ENCODE data around the gene GASK1B. TPM values are rescaled to one million over a fixed set of nuclear protein-coding genes. Genes with fewer than 3 reads are reported as not detected.

The GASK1B gene
- total and polyA plus RNA-seq, 11 donors, result 10.0 to 108 (median 66.1) TPM

DNA sequence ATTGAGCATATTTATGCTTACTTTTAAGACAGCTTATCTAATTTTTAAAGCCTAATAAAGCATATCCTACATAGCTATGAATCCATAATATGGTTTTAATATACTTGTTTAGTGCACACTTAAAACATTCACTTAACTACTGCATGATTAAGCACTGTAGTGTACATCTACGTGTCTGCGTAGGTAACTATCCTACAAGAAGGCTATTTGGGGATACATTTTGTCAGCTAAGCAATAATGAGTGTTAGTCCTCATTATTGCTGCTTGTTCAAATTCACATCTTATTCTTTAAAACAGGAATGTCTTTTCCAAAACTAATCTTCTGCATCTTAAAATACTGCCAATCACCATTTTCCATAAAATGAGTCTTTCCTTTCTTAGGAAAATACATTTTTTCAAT lies 38.6 kb downstream of the GASK1B start:
- DNase-seq (no peak), ATAC-seq (no peak)
- peaks cover 0 to 59% (median 37%) of the 10 kb centered on the region in 12 donors for H3K4me1 ChIP-seq
- no peak overlapping the region for H3K27ac ChIP-seq
- no peaks in the 10 kb centered on the region for H3K27me3 ChIP-seq
- WGBS, 4 donors, result 46 to 48% (median 46%) methylated on average over 2 of the region's 2 CpGs
- intact Hi-C loops (cut with DNase I), result loop anchor here in 1 of 10 donors (5.0 kb wide), 1 partner anchor 33 kb away; no protein-coding TSS in a partner anchor
- H3K9me3 ChIP-seq, result no peaks in the 10 kb centered on the region
- H3K36me3 ChIP-seq, result peaks cover 0 to 18% (median 14%) of the 10 kb centered on the region in 9 donors
- H3K4me3 ChIP-seq, result no peak overlapping the region
- TF ChIP-seq POLR2A (IDR thresholded peaks at IDR 0.05), result no peak
- TF ChIP-seq, protein P1, sequence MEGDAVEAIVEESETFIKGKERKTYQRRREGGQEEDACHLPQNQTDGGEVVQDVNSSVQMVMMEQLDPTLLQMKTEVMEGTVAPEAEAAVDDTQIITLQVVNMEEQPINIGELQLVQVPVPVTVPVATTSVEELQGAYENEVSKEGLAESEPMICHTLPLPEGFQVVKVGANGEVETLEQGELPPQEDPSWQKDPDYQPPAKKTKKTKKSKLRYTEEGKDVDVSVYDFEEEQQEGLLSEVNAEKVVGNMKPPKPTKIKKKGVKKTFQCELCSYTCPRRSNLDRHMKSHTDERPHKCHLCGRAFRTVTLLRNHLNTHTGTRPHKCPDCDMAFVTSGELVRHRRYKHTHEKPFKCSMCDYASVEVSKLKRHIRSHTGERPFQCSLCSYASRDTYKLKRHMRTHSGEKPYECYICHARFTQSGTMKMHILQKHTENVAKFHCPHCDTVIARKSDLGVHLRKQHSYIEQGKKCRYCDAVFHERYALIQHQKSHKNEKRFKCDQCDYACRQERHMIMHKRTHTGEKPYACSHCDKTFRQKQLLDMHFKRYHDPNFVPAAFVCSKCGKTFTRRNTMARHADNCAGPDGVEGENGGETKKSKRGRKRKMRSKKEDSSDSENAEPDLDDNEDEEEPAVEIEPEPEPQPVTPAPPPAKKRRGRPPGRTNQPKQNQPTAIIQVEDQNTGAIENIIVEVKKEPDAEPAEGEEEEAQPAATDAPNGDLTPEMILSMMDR (IDR thresholded peaks at IDR 0.05), result no peak

DNA sequence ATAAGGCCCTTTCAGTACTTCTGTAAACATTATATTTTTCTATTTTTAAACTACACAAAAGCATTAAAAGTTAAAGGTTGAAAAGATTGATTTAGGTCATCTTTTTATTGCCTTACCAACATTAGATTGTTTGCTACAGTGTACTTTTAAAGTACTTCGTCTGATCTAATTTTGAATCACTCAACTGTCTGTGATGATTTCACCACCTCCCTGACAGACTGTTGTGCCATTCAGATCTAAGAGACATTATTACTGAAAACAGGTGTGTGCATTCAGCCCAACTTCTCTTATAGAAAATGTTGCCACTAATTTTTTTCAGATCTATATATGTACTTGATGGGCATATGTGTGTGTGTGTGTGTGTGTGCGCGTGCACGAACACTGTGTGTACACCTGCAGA lies 39.3 kb downstream of the GASK1B start:
- H3K4me1 ChIP-seq, result peaks cover 0 to 55% (median 31%) of the 10 kb centered on the region in 12 donors
- no peak overlapping the region for H3K4me3 ChIP-seq
- WGBS, 4 donors, result 49 to 65% (median 55%) methylated on average over 4 of the region's 4 CpGs
- no peaks in the 10 kb centered on the region for H3K9me3 ChIP-seq
- TF ChIP-seq, protein P1 (IDR thresholded peaks at IDR 0.05), result no peak
- TF ChIP-seq POLR2A (IDR thresholded peaks at IDR 0.05), result no peak
- no peak for DNase-seq
- no peak overlapping the region for H3K27ac ChIP-seq
- peaks cover 0 to 25% (median 21%) of the 10 kb centered on the region in 9 donors for H3K36me3 ChIP-seq
- intact Hi-C loops (cut with DNase I), result loop anchor here in 1 of 10 donors (5.0 kb wide), 1 partner anchor 34 kb away; no protein-coding TSS in a partner anchor
- no peaks in the 10 kb centered on the region for H3K27me3 ChIP-seq
- no peak for ATAC-seq

DNA sequence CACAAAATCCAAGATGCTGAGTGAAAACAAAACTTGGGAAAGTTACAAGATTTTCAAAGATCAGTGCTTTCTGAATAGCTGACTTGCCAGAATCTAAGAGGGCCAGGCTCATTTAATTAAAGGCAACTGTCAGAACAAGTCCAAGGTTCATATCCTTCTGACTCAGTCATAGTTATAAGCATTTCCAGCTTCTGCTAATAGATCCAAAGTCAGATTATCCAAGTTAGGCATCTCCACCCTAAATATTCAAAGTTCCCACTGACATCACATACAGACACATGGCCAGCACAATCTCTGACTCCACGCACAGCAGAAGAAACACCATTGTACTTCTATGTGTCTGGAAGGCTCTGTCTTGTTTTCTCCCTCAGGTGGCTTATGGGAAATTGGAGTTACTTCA lies 41.8 kb downstream of the GASK1B start:
- Histone ChIP-seq H3K4me3 (no peak overlapping the region), H3K4me1 (peaks cover 0 to 41% (median 18%) of the 10 kb centered on the region in 12 donors), H3K9me3 (no peaks in the 10 kb centered on the region), H3K27me3 (no peaks in the 10 kb centered on the region), H3K36me3 (peaks cover 0 to 49% (median 43%) of the 10 kb centered on the region in 9 donors), H3K27ac (peak overlapping the region in 5 of 12 donors; percentile 0 to 28 (median 4))
- intact Hi-C loops (cut with DNase I), result loop anchor here in 1 of 10 donors (5.0 kb wide), 1 partner anchor 36 kb away; no protein-coding TSS in a partner anchor
- TF ChIP-seq, protein P1 (IDR thresholded peaks at IDR 0.05), result no peak
- TF ChIP-seq POLR2A (IDR thresholded peaks at IDR 0.05), result no peak
- ATAC-seq, result peak in 3 of 4 donors; percentile 57 to 64 (median 61)
- 33 to 73% (median 50%) methylated on average over 1 of the region's 1 CpG for WGBS, 4 donors
- no peak for DNase-seq

DNA sequence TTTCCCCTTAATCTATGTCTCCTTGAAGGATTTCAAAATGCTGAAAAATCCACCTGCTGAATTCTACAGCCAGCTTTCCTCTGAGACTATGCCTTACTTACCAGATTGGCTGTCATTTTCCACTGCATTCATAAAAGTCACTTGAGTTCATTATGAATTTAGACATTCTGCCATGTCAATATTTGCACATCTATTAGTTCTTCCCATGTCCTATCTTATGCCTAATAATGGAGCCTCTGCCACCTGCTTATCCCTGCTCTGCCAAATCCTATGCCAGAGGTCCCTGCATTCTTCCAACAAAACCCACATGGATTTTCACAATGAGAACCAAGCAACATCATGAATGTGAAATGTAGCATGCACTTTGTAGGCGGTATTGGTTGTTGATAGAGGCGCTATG lies 42.6 kb downstream of the GASK1B start:
- Histone ChIP-seq H3K36me3 (peaks cover 0 to 56% (median 48%) of the 10 kb centered on the region in 9 donors), H3K4me1 (peaks cover 0 to 41% (median 17%) of the 10 kb centered on the region in 12 donors), H3K9me3 (no peaks in the 10 kb centered on the region), H3K4me3 (no peak overlapping the region), H3K27ac (no peak overlapping the region), H3K27me3 (no peaks in the 10 kb centered on the region)
- TF ChIP-seq, protein P1 (IDR thresholded peaks at IDR 0.05), result no peak
- TF ChIP-seq POLR2A (IDR thresholded peaks at IDR 0.05), result no peak
- DNase-seq (no peak), ATAC-seq (no peak)
- intact Hi-C loops (cut with DNase I), result loop anchor here in 1 of 10 donors (5.0 kb wide), 1 partner anchor 37 kb away; no protein-coding TSS in a partner anchor
- WGBS, 4 donors, result 99 to 100% (median 100%) methylated on average over 2 of the region's 2 CpGs

Data from heart left ventricle (tissue), 16 donors.